Loucy (cell line): Measurements from ENCODE around the gene NCOA5.

ENCODE experiments used
- H2AFZ ChIP-seq: fragments of 200-600 bp; sonication (generic); 2 replicates; pipeline ENCODE4 v1.6.0; 2016; ENCODE audit warnings: antibody characterized with exemption, mild to moderate bottlenecking, low read length, moderate library complexity
- H3F3A ChIP-seq: fragments of 200-600 bp; 2 replicates; pipeline ENCODE4 v1.6.0; 2016; ENCODE audit warnings: antibody characterized with exemption, low read depth, mild to moderate bottlenecking
- H3K27me3 ChIP-seq: fragments of 200-600 bp; sonication (generic); 2 replicates; pipeline ENCODE4 v1.6.1; 2014; ENCODE audit warnings: low read length, mild to moderate bottlenecking; ENCODE audit not compliant: insufficient read depth, poor library complexity, severe bottlenecking
- H3K36me3 ChIP-seq: fragments of 200-600 bp; sonication (generic); 2 replicates; pipeline ENCODE4 v1.6.1; 2016; ENCODE audit warnings: low read length; ENCODE audit not compliant: insufficient read depth
- H3K4me1 ChIP-seq: fragments of 200-600 bp; sonication (generic); 2 replicates; pipeline ENCODE4 v1.5.1; 2014; ENCODE audit warnings: low read length, mild to moderate bottlenecking; ENCODE audit not compliant: insufficient read depth, poor library complexity, severe bottlenecking
- H3K4me2 ChIP-seq: fragments of 200-600 bp; sonication (generic); 2 replicates; pipeline ENCODE4 v1.6.0; 2014; ENCODE audit warnings: antibody characterized with exemption, low read length, low read depth, mild to moderate bottlenecking; ENCODE audit not compliant: poor library complexity, severe bottlenecking
- H3K4me3 ChIP-seq: fragments of 200-600 bp; sonication (generic); 2 replicates; pipeline ENCODE4 v1.5.1; 2014; ENCODE audit warnings: low read length, mild to moderate bottlenecking, mixed read lengths; ENCODE audit not compliant: poor library complexity, severe bottlenecking
- H3K79me2 ChIP-seq: fragments of 200-600 bp; sonication (generic); 2 replicates; pipeline ENCODE4 v1.6.1; 2014; ENCODE audit warnings: low read length; ENCODE audit not compliant: insufficient read depth
- H3K9ac ChIP-seq: fragments of 200-600 bp; sonication (generic); 2 replicates; pipeline ENCODE4 v1.6.0; 2014; ENCODE audit warnings: mild to moderate bottlenecking, low read depth, low read length, moderate library complexity; ENCODE audit not compliant: poor library complexity, severe bottlenecking
- H3K9me2 ChIP-seq: fragments of 200-600 bp; sonication (generic); replicated peaks from 2 replicates; pipeline ENCODE4 v1.6.1; 2016; ENCODE audit warnings: low read depth, low read length, mixed read lengths
- H3K9me3 ChIP-seq: fragments of 200-600 bp; sonication (generic); 2 replicates; pipeline ENCODE4 v1.6.1; 2014; ENCODE audit warnings: mild to moderate bottlenecking, antibody characterized with exemption, low read length, low read depth; ENCODE audit not compliant: insufficient read depth
- H4K20me1 ChIP-seq: fragments of 200-600 bp; sonication (generic); 2 replicates; pipeline ENCODE4 v1.6.0; 2014; ENCODE audit warnings: antibody characterized with exemption, low read length, mild to moderate bottlenecking; ENCODE audit not compliant: insufficient read depth, poor library complexity, severe bottlenecking
- EZH2phosphoT487 ChIP-seq: fragments of 200-600 bp; IDR thresholded peaks from 2 replicates; pipeline ENCODE4 v1.6.1; 2018; ENCODE audit warnings: antibody characterized with exemption, mild to moderate bottlenecking, moderate library complexity, borderline replicate concordance
- TF ChIP-seq, protein P1 (sequence below): fragments of 200-600 bp; sonication (generic); conservative IDR thresholded peaks from 2 replicates; pipeline ENCODE4 v1.5.1; 2014; ENCODE audit warnings: mild to moderate bottlenecking, antibody characterized with exemption, low read length

Gene NCOA5

DNA sequence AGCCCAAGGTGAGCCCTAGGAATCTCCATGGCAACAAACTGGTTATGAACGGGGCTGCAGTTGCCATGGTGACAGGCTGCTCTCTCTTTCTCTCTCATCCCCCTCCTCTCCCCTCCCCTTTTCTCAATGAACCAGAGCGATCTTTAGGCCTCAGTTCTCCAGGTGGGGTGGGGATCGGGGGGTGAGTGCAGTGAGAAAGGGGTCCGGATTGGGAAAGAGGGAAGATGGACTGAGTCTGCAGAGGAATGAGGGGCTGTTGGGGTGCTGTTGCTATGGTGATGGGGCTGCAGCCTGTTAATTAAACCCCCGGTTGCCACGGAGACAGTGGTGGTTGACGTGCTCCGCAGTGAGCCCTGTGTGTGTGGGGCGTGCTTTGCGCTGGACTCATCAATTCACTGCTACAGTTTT, 64.4 kb downstream of the NCOA5 start:
- H3F3A ChIP-seq, result no peaks in the 10 kb centered on the region
- H2AFZ ChIP-seq, result no peak overlapping the region
- no peaks in the 10 kb centered on the region for H3K36me3 ChIP-seq
- TF ChIP-seq EZH2phosphoT487, result no peak
- TF ChIP-seq, protein P1, sequence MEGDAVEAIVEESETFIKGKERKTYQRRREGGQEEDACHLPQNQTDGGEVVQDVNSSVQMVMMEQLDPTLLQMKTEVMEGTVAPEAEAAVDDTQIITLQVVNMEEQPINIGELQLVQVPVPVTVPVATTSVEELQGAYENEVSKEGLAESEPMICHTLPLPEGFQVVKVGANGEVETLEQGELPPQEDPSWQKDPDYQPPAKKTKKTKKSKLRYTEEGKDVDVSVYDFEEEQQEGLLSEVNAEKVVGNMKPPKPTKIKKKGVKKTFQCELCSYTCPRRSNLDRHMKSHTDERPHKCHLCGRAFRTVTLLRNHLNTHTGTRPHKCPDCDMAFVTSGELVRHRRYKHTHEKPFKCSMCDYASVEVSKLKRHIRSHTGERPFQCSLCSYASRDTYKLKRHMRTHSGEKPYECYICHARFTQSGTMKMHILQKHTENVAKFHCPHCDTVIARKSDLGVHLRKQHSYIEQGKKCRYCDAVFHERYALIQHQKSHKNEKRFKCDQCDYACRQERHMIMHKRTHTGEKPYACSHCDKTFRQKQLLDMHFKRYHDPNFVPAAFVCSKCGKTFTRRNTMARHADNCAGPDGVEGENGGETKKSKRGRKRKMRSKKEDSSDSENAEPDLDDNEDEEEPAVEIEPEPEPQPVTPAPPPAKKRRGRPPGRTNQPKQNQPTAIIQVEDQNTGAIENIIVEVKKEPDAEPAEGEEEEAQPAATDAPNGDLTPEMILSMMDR, result no peak
- H3K9me3 ChIP-seq, result no peaks in the 10 kb centered on the region
- H3K9ac ChIP-seq, result no peak overlapping the region
- no peaks in the 10 kb centered on the region for H3K9me2 ChIP-seq
- H3K4me3 ChIP-seq, result no peak overlapping the region
- no peak overlapping the region for H3K4me2 ChIP-seq
- peaks cover 11% of the 10 kb centered on the region for H3K4me1 ChIP-seq
- H3K79me2 ChIP-seq, result no peaks in the 10 kb centered on the region
- H3K27me3 ChIP-seq, result no peaks in the 10 kb centered on the region
- H4K20me1 ChIP-seq, result peaks cover 21% of the 10 kb centered on the region

DNA sequence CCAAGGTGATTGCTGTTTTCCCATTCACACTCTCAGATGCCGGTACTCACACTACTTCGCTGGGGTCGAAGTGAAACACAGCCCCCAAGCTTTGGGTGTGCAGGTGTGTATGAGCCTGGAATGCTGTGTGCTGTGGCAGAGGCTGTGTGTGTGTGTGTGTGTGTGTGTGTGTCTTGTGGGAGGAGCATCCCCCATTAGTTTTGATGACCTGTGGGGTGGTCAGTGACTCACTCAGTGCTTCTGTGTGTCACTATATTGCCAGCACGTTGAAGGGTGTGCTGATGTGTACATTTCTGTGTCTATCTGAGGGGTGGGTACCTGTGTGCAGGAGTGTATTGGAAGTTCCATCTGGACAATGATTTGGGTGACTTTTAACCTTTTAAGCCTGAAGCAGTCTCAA, 65.8 kb downstream of the NCOA5 start:
- no peaks in the 10 kb centered on the region for H3F3A ChIP-seq
- TF ChIP-seq EZH2phosphoT487, result no peak
- TF ChIP-seq, protein P1, result no peak
- no peak overlapping the region for H3K4me2 ChIP-seq
- H3K36me3 ChIP-seq, result no peaks in the 10 kb centered on the region
- H3K9me2 ChIP-seq, result no peaks in the 10 kb centered on the region
- no peaks in the 10 kb centered on the region for H3K9me3 ChIP-seq
- no peak overlapping the region for H3K4me3 ChIP-seq
- H4K20me1 ChIP-seq, result peaks cover 19% of the 10 kb centered on the region
- no peak overlapping the region for H3K9ac ChIP-seq
- no peak overlapping the region for H2AFZ ChIP-seq
- H3K79me2 ChIP-seq, result no peaks in the 10 kb centered on the region
- H3K27me3 ChIP-seq, result no peaks in the 10 kb centered on the region
- peaks cover 11% of the 10 kb centered on the region for H3K4me1 ChIP-seq

DNA sequence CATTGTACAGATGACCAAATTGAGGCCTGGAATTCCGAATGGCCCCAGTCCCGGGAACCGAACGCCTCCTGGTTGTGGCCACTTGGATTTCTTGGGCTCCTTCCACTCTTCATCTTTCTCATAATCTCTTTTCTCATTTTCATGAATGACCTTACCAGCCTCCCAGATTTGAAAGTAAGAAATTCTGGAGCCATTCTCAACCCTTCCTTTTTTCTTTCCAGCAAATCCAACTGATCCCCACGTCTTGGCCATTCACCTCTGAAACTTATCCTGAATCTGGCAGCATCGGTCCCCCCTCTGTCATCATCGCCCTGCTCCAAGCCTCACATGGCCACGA, 66.6 kb downstream of the NCOA5 start:
- TF ChIP-seq, protein P1, result 0 out of 2 replicates have a peak, but pooled peaks have one; percentile 1
- TF ChIP-seq EZH2phosphoT487, result no peak
- no peaks in the 10 kb centered on the region for H3K9me2 ChIP-seq
- H3K9me3 ChIP-seq, result no peaks in the 10 kb centered on the region
- H3F3A ChIP-seq, result no peaks in the 10 kb centered on the region
- peaks cover 11% of the 10 kb centered on the region for H3K4me1 ChIP-seq
- H3K4me2 ChIP-seq, result peak overlapping the region; percentile 99
- no peaks in the 10 kb centered on the region for H3K36me3 ChIP-seq
- H2AFZ ChIP-seq, result no peak overlapping the region
- H3K27me3 ChIP-seq, result no peaks in the 10 kb centered on the region
- H3K9ac ChIP-seq, result no peak overlapping the region
- no peaks in the 10 kb centered on the region for H3K79me2 ChIP-seq
- H4K20me1 ChIP-seq, result peaks cover 19% of the 10 kb centered on the region
- peak overlapping the region; percentile 92 for H3K4me3 ChIP-seq
